Cardiac fibroblast (primary cell): ENCODE data around the gene BACH2.
A peak's percentile ranks its signal among the peaks of the same experiment; 100 is the strongest.
"Not testable (repeated sequence)": the region's sequence is repeated elsewhere in the genome, so short reads cannot be mapped to it uniquely, and the experiment has no call there.

ENCODE experiments used
- DNase-seq, 2 donors: peaks; one replicate each; pipeline versions ENCODE4 v3.0.0 to v3.0.0-alpha.2; 2010; ENCODE audit warnings: low read depth in 2 of 2
- H3K4me3 ChIP-seq, 2 donors: replicated peaks in 1 of 2; 1 replicate in 1 of 2; 2 replicates in 1 of 2; pipeline ENCODE4 v1.5.1; 2011; ENCODE audit warnings: low read depth in 2 of 2, low read length in 2 of 2, mild to moderate bottlenecking in 2 of 2, moderate library complexity in 1 of 2
- CTCF ChIP-seq: IDR thresholded peaks from one replicate; pipeline ENCODE4 v1.5.1; 2011; ENCODE audit warnings: low read depth, mild to moderate bottlenecking, low read length, inconsistent platforms

The BACH2 gene

GRCh38 chr6:89975366-89975765 lies 321.3 kb downstream of the BACH2 start:
- no peak overlapping the region for H3K4me3 ChIP-seq
- no peak for TF ChIP-seq CTCF
- no peak for DNase-seq

- no peak for DNase-seq
- no peak for TF ChIP-seq CTCF
- H3K4me3 ChIP-seq: no peak overlapping the region
Measured at GRCh38 chr6:89974834-89975233, 321.8 kb downstream of the BACH2 start.

DNA sequence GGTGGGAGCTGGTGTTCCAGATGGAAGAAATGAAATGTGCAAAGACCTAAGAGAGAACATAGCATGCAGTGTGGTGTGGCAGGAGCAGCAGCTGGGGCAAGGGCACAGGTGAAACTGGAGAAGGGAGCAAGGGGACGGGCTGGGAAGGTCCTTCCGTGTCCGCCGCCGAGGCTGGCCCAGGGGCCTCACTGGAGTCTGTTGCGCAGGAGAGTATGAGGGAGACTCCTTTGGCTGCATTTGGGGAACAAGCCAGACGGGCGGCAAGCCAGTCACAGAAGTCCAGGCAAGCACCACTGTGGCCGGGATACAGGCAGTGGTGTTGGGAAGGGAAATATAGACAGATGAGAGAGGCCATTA lies 324.6 kb downstream of the BACH2 start:
- no peak for TF ChIP-seq CTCF
- H3K4me3 ChIP-seq: no peak overlapping the region
- DNase-seq: no peak

DNA sequence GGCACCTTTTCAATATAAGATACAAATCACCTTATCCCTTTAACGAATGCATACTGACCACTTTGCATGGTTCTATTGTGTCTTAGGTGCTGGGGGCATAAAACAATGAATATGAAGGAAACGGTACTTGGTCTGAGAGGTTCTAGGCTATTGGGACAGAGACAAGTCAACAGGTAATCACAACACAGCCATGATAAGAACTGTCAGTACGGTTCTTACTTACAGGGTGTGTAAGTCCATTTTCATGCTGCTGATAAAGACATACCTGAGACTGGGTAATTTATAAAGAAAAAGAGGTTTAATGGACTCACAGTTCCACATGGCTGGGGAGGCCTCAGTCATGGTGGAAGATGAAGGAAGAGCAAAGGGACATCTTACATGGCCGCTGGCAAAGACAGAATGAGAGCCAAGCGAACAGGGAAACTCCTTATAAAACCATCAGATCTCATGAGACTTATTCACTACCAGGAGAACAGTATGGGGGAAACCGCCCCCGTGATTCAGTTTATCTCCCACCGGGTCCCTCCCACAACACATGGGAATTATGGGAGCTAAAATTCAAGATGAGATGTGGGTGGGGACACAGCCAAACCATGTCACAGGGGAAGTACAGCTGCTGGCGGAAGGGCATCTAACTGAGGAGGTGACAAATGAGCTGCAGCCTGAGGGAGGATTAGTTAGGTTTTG lies 325.2 kb downstream of the BACH2 start:
- H3K4me3 ChIP-seq, DNase-seq: not testable (repeated sequence)

- no peak overlapping the region for H3K4me3 ChIP-seq
- peak; percentile 59 to 65 for DNase-seq
- TF ChIP-seq CTCF: peak; percentile 41
Measured at GRCh38 chr6:89970609-89971337, 325.9 kb downstream of the BACH2 start.

- no peak for DNase-seq
- TF ChIP-seq CTCF: no peak
Measured at GRCh38 chr6:89970072-89970471, 326.6 kb downstream of the BACH2 start.

GRCh38 chr6:89966913-89967312 lies 329.7 kb downstream of the BACH2 start:
- TF ChIP-seq CTCF: no peak
- H3K4me3 ChIP-seq: no peak overlapping the region
- DNase-seq: no peak

More at GRCh38 chr6:89970072-89970471, 326.6 kb downstream of the BACH2 start:
- no peak overlapping the region for H3K4me3 ChIP-seq
